Testis (tissue), 3 donors: ENCODE data around the gene TRIM69. TPM values are rescaled to one million over a fixed set of nuclear protein-coding genes. Genes with fewer than 3 reads are reported as not detected.

Source experiments
- DNase-seq: peaks from one replicate; pipeline ENCODE4 v3.0.0-alpha.2; 2019
- H3K27ac ChIP-seq, 2 donors: fragments of 200-600 bp; sonication (generic); one replicate each; pipeline ENCODE4 v1.5.1; 2019
- H3K27me3 ChIP-seq: fragments of 200-600 bp; sonication (generic); one replicate; pipeline ENCODE4 v1.5.1; 2019
- H3K36me3 ChIP-seq: fragments of 200-600 bp; sonication (generic); one replicate; pipeline ENCODE4 v1.5.1; 2017; ENCODE audit warnings: low read depth; ENCODE audit errors: missing control alignments
- H3K4me1 ChIP-seq: fragments of 200-600 bp; sonication (generic); one replicate; pipeline ENCODE4 v1.5.1; 2019
- H3K4me3 ChIP-seq, 2 donors: fragments of 200-600 bp; sonication (generic); one replicate each; pipeline ENCODE4 v1.5.1; 2017 to 2019
- H3K9me3 ChIP-seq: fragments of 200-600 bp; sonication (generic); one replicate; pipeline ENCODE4 v1.5.1; 2017
- POLR2A ChIP-seq: fragments of 450-650 bp; IDR thresholded peaks from one replicate; pipeline ENCODE4 v1.6.1; 2017; ENCODE audit warnings: antibody characterized with exemption, mild to moderate bottlenecking, moderate library complexity
- WGBS, 2 donors: methylation state at CpG; one replicate each; pipeline ENCODE4 v1.1.5; 2018; 5-methylcytosine and 5-hydroxymethylcytosine counted together
- intact Hi-C: fragments of 100-400 bp; cut with DNase I; formaldehyde crosslinking; loops from one replicate; pipeline ENCODE4 v1.15.1; 2023; ENCODE audit warnings: low total_unique reads
- polyA plus RNA-seq: library from polyadenylated mRNA; stranded (reverse); fragments of 350-450 nt; fragmentation: Illumina TruSeq; extraction: RNeasy Lipid Tissue Mini Kit (QIAGEN cat#74804); gene quantifications from one replicate; pipeline ENCODE4 v1.2.3, GENCODE V29; 2014; ENCODE audit warnings: low read depth, low replicate concordance; ENCODE audit not compliant: insufficient read depth
- total RNA-seq, 2 donors: library from RNA; depleted of rRNA; stranded (reverse); fragments of >200 nt; gene quantifications; one replicate each; pipeline ENCODE4 v1.2.3, GENCODE V29; 2016
- TF ChIP-seq, protein P1 (sequence below), 3 experiments: fragments of 450-650 bp in 2 of 3; fragments of 200-600 bp in 1 of 3; sonication (generic) in 1 of 3; IDR thresholded peaks; one replicate each; pipeline ENCODE4 v1.5.1; 2016 to 2019; ENCODE audit warnings: antibody characterized with exemption in 3 of 3, mild to moderate bottlenecking in 2 of 3, moderate library complexity in 1 of 3

TRIM69 gene
- total and polyA plus RNA-seq, 3 donors from 2014 or later, result 19.1 to 120 (median 23.5) TPM

DNA sequence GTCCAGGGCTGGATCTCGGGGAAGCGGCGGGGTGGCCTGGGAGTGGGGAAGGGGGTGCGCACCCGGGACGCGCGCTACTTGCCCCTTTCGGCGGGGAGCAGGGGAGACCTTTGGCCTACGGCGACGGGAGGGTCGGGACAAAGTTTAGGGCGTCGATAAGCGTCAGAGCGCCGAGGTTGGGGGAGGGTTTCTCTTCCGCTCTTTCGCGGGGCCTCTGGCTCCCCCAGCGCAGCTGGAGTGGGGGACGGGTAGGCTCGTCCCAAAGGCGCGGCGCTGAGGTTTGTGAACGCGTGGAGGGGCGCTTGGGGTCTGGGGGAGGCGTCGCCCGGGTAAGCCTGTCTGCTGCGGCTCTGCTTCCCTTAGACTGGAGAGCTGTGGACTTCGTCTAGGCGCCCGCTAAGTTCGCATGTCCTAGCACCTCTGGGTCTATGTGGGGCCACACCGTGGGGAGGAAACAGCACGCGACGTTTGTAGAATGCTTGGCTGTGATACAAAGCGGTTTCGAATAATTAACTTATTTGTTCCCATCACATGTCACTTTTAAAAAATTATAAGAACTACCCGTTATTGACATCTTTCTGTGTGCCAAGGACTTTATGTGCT is 24.5 kb upstream of the TRIM69 start:
- intact Hi-C loops, result no loop called here
- Histone ChIP-seq H3K27me3 (no peaks in the 10 kb centered on the region), H3K27ac (peak overlapping the region; percentile 98 to 99), H3K9me3 (no peaks in the 10 kb centered on the region), H3K36me3 (no peaks in the 10 kb centered on the region), H3K4me3 (peak overlapping the region; percentile 92 to 97), H3K4me1 (peaks cover 3% of the 10 kb centered on the region)
- WGBS, 2 donors, result 0% methylated on average over 22 to 46 of the region's 46 CpGs
- TF ChIP-seq, protein P1, sequence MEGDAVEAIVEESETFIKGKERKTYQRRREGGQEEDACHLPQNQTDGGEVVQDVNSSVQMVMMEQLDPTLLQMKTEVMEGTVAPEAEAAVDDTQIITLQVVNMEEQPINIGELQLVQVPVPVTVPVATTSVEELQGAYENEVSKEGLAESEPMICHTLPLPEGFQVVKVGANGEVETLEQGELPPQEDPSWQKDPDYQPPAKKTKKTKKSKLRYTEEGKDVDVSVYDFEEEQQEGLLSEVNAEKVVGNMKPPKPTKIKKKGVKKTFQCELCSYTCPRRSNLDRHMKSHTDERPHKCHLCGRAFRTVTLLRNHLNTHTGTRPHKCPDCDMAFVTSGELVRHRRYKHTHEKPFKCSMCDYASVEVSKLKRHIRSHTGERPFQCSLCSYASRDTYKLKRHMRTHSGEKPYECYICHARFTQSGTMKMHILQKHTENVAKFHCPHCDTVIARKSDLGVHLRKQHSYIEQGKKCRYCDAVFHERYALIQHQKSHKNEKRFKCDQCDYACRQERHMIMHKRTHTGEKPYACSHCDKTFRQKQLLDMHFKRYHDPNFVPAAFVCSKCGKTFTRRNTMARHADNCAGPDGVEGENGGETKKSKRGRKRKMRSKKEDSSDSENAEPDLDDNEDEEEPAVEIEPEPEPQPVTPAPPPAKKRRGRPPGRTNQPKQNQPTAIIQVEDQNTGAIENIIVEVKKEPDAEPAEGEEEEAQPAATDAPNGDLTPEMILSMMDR (IDR thresholded peaks at IDR 0.05), result no peak
- TF ChIP-seq POLR2A, result no peak
- peak; percentile 54 for DNase-seq

GRCh38 chr15:44712346-44713005 is 23.9 kb upstream of the TRIM69 start:
- Histone ChIP-seq H3K27me3 (no peaks in the 10 kb centered on the region), H3K27ac (peak overlapping the region; percentile 98 to 99), H3K36me3 (no peaks in the 10 kb centered on the region), H3K9me3 (no peaks in the 10 kb centered on the region), H3K4me1 (peaks cover 3% of the 10 kb centered on the region), H3K4me3 (peak overlapping the region; percentile 92 to 97)
- intact Hi-C loops, result no loop called here
- no peak for TF ChIP-seq POLR2A
- TF ChIP-seq, protein P1 (IDR thresholded peaks at IDR 0.05), result no peak
- 5 to 8% methylated on average over 24 of the region's 24 CpGs for WGBS, 2 donors
- peak; percentile 84 for DNase-seq

DNA sequence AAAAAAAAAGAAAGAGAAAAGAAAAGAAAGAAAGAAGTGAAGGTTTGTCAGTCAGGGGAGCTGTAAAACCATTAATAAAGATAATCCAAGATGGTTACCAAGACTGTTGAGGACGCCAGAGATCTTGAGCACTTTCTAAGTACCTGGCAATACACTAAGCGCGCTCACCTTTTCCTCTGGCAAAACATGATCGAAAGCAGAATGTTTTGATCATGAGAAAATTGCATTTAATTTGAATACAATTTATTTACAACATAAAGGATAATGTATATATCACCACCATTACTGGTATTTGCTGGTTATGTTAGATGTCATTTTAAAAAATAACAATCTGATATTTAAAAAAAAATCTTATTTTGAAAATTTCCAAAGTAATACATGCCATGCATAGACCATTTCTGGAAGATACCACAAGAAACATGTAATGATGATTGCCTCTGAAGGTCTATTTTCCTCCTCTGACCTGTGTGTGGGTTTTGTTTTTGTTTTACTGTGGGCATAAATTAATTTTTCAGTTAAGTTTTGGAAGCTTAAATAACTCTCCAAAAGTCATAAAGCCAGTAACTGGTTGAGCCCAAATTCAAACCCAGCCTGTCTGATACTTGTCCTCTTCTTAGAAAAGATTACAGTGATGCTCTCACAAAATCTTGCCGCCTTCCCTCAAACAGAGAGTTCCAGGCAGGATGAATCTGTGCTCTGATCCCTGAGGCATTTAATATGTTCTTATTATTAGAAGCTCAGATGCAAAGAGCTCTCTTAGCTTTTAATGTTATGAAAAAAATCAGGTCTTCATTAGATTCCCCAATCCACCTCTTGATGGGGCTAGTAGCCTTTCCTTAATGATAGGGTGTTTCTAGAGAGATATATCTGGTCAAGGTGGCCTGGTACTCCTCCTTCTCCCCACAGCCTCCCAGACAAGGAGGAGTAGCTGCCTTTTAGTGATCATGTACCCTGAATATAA is 23.0 kb upstream of the TRIM69 start:
- 41 to 62% methylated on average over 5 of the region's 5 CpGs for WGBS, 2 donors
- H3K27ac ChIP-seq, result peak overlapping the region; percentile 98 to 99
- H3K4me1 ChIP-seq, result peaks cover 3% of the 10 kb centered on the region
- intact Hi-C loops, result no loop called here
- no peaks in the 10 kb centered on the region for H3K9me3 ChIP-seq
- no peak for TF ChIP-seq POLR2A
- H3K36me3 ChIP-seq, result no peaks in the 10 kb centered on the region
- no peak for DNase-seq
- H3K27me3 ChIP-seq, result no peaks in the 10 kb centered on the region
- H3K4me3 ChIP-seq, result peak overlapping the region; percentile 92 to 97

GRCh38 chr15:44715142-44715796 is 21.1 kb upstream of the TRIM69 start:
- H3K27ac ChIP-seq, result no peak overlapping the region
- no peaks in the 10 kb centered on the region for H3K27me3 ChIP-seq
- 72 to 81% methylated on average over 6 of the region's 6 CpGs for WGBS, 2 donors
- no peaks in the 10 kb centered on the region for H3K9me3 ChIP-seq
- no peak for DNase-seq
- H3K4me3 ChIP-seq, result no peak overlapping the region
- no peaks in the 10 kb centered on the region for H3K36me3 ChIP-seq
- no peak for TF ChIP-seq POLR2A
- TF ChIP-seq, protein P1 (IDR thresholded peaks at IDR 0.05), result no peak
- peaks cover 3% of the 10 kb centered on the region for H3K4me1 ChIP-seq
- intact Hi-C loops, result no loop called here
